ENCODE data around the gene SUPV3L1.

DNA sequence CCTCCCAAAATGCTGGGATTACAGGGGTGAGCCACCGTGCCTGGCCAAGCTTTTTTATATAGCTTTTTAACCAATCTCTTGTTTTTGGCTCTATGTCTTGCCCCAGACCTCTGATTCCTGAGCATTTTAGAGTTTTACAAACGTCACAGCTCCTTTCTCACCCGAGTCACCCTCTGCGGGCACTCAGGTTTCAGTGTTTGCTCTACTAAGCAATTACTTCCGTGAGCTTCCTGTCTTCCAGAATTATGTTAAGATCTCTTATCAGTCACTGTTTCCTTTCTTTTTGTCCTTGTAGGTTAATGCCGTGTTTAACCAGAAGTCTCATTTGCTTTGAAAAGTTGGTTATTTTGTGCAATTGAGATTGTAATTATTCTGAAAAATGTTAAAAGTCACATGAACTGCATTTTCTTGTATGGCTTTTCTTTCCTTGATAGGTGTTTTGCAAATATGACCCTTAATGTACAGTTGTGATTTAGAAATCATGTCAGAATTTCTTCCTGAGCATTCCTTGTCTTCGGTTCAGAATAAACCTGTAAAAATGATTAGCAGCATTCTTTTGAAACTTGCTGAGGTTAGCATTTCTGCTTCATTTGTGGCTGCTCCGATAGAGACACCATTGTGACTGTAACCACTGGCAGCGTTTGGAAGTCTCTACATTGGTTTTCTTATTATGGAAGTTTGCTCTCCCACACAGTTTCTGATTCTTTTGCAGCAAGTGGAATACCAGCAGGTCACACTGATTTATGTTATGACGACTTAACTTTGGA, 35.6 kb downstream of the SUPV3L1 start:
- TF ChIP-seq, protein P1, sequence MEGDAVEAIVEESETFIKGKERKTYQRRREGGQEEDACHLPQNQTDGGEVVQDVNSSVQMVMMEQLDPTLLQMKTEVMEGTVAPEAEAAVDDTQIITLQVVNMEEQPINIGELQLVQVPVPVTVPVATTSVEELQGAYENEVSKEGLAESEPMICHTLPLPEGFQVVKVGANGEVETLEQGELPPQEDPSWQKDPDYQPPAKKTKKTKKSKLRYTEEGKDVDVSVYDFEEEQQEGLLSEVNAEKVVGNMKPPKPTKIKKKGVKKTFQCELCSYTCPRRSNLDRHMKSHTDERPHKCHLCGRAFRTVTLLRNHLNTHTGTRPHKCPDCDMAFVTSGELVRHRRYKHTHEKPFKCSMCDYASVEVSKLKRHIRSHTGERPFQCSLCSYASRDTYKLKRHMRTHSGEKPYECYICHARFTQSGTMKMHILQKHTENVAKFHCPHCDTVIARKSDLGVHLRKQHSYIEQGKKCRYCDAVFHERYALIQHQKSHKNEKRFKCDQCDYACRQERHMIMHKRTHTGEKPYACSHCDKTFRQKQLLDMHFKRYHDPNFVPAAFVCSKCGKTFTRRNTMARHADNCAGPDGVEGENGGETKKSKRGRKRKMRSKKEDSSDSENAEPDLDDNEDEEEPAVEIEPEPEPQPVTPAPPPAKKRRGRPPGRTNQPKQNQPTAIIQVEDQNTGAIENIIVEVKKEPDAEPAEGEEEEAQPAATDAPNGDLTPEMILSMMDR (IDR thresholded peaks at IDR 0.05 in 4 of 5, conservative IDR thresholded peaks at IDR 0.05 in 1 of 5): no peak
- TF ChIP-seq POLR2A (IDR thresholded peaks at IDR 0.05): no peak
